Stimulated activated CD8-positive, alpha-beta memory T cell treated with anti-CD3 and anti-CD28 coated beads, Interleukin-12 subunit alpha, Interleukin-12 subunit beta, amount 100 ng/mL, for 4 hours (primary cell): ENCODE results near the gene SERGEF.
"Not testable (repeated sequence)": the region's sequence is repeated elsewhere in the genome, so short reads cannot be mapped to it uniquely, and the experiment has no call there.

Experiments used
- DNase-seq: peaks from one replicate; pipeline ENCODE4 v3.0.0-alpha.2; 2020; ENCODE audit warnings: low read depth

SERGEF gene

GRCh38 chr11:17906436-17906835 lies 106.4 kb downstream of the SERGEF start:
- DNase-seq, result no peak

GRCh38 chr11:17905477-17905876 lies 107.4 kb downstream of the SERGEF start:
- no peak for DNase-seq

GRCh38 chr11:17901481-17901880 lies 111.4 kb downstream of the SERGEF start:
- no peak for DNase-seq

- no peak for DNase-seq
Observed at GRCh38 chr11:17898782-17899181, 114.1 kb downstream of the SERGEF start.

- DNase-seq, result no peak
Observed at GRCh38 chr11:17898071-17898470, 114.8 kb downstream of the SERGEF start.

GRCh38 chr11:17897495-17897894 lies 115.4 kb downstream of the SERGEF start:
- DNase-seq, result no peak

- DNase-seq, result not testable (repeated sequence)
Observed at GRCh38 chr11:17896496-17897151, 116.2 kb downstream of the SERGEF start.

- DNase-seq, result no peak
Observed at GRCh38 chr11:17894929-17895658, 117.8 kb downstream of the SERGEF start.

- no peak for DNase-seq
Observed at GRCh38 chr11:17892409-17892808, 120.4 kb downstream of the SERGEF start.

- DNase-seq, result no peak
Observed at GRCh38 chr11:17890325-17890724, 122.5 kb downstream of the SERGEF start.

GRCh38 chr11:17887779-17888178 lies 125.1 kb downstream of the SERGEF start:
- DNase-seq, result no peak

- DNase-seq, result no peak
Observed at GRCh38 chr11:17883946-17884345, 128.9 kb downstream of the SERGEF start.

- no peak for DNase-seq
Observed at GRCh38 chr11:17883057-17883456, 129.8 kb downstream of the SERGEF start.

- DNase-seq, result no peak
Observed at GRCh38 chr11:17878743-17879142, 134.1 kb downstream of the SERGEF start.

GRCh38 chr11:17877886-17878285 lies 135.0 kb downstream of the SERGEF start:
- DNase-seq, result no peak

- no peak for DNase-seq
Observed at GRCh38 chr11:17876827-17877226, 136.0 kb downstream of the SERGEF start.

GRCh38 chr11:17875891-17876290 lies 137.0 kb downstream of the SERGEF start:
- DNase-seq, result no peak

- DNase-seq, result no peak
Observed at GRCh38 chr11:17873586-17873985, 139.3 kb downstream of the SERGEF start.

GRCh38 chr11:17868398-17868797 lies 144.4 kb downstream of the SERGEF start:
- not testable (repeated sequence) for DNase-seq

GRCh38 chr11:17867341-17867740 lies 145.5 kb downstream of the SERGEF start:
- no peak for DNase-seq

GRCh38 chr11:17865765-17866428 lies 146.9 kb downstream of the SERGEF start:
- DNase-seq, result no peak

- no peak for DNase-seq
Observed at GRCh38 chr11:17864478-17864941, 148.3 kb downstream of the SERGEF start.
